HEK293T (cell line): Measurements from ENCODE around the gene POLDIP3.
"Not testable (repeated sequence)": the region's sequence is repeated elsewhere in the genome, so short reads cannot be mapped to it uniquely, and the experiment has no call there.

Experiments used
- CTCF ChIA-PET: fragments of 350-600 bp; formaldehyde crosslinking; extraction: SDS; loops from one replicate; lab custom pipeline; 2021; ENCODE audit warnings: antibody characterized with exemption, inconsistent platforms; lab: Yijun Ruan, JAX
- POLR2A ChIA-PET: fragments of 350-600 bp; formaldehyde crosslinking; extraction: SDS; loops from one replicate; lab custom pipeline; 2020; ENCODE audit warnings: antibody characterized with exemption, inconsistent platforms; lab: Yijun Ruan, JAX
- DNase-seq: peaks from one replicate; pipeline ENCODE4 v3.0.0; 2012; ENCODE audit warnings: mixed read lengths; ENCODE audit errors: extremely low spot score
- ARNT ChIP-seq: fragments of 450-650 bp; IDR thresholded peaks from 2 replicates; pipeline ENCODE4 v1.6.1; 2017; ENCODE audit warnings: mild to moderate bottlenecking
- BHLHE40 ChIP-seq: fragments of 450-650 bp; IDR thresholded peaks from 2 replicates; pipeline ENCODE4 v1.6.1; 2016; ENCODE audit warnings: mild to moderate bottlenecking, moderate library complexity, borderline replicate concordance
- CTBP1 ChIP-seq: fragments of 450-650 bp; IDR thresholded peaks from 2 replicates; pipeline ENCODE4 v1.6.1; 2016; ENCODE audit warnings: borderline replicate concordance
- ELF4 ChIP-seq: fragments of 450-650 bp; IDR thresholded peaks from 2 replicates; pipeline ENCODE4 v1.6.1; 2017; ENCODE audit warnings: antibody characterized with exemption
- FOXA1 ChIP-seq: fragments of 450-650 bp; IDR thresholded peaks from 2 replicates; pipeline ENCODE4 v1.6.1; 2016; ENCODE audit warnings: mild to moderate bottlenecking
- FOXK2 ChIP-seq: fragments of 450-650 bp; IDR thresholded peaks from 2 replicates; pipeline ENCODE4 v1.6.1; 2016; ENCODE audit warnings: mild to moderate bottlenecking
- HDGF ChIP-seq: fragments of 450-650 bp; IDR thresholded peaks from 2 replicates; pipeline ENCODE4 v1.6.1; 2017; ENCODE audit warnings: antibody characterized with exemption, borderline replicate concordance
- L3MBTL2 ChIP-seq: fragments of 450-650 bp; conservative IDR thresholded peaks from 2 replicates; pipeline ENCODE4 v1.6.1; 2016; ENCODE audit warnings: mild to moderate bottlenecking
- LEF1 ChIP-seq: fragments of 450-650 bp; IDR thresholded peaks from 2 replicates; pipeline ENCODE4 v1.6.1; 2017; ENCODE audit warnings: mild to moderate bottlenecking, borderline replicate concordance
- NFRKB ChIP-seq: fragments of 450-650 bp; IDR thresholded peaks from 2 replicates; pipeline ENCODE4 v1.6.1; 2016; ENCODE audit warnings: mild to moderate bottlenecking, moderate library complexity
- TARDBP ChIP-seq: fragments of 450-650 bp; IDR thresholded peaks from 2 replicates; pipeline ENCODE4 v1.6.1; 2016
- TF ChIP-seq, protein P1 (sequence below): fragments of 450-650 bp; IDR thresholded peaks from 2 replicates; pipeline ENCODE4 v1.6.1; 2016

POLDIP3 gene

DNA sequence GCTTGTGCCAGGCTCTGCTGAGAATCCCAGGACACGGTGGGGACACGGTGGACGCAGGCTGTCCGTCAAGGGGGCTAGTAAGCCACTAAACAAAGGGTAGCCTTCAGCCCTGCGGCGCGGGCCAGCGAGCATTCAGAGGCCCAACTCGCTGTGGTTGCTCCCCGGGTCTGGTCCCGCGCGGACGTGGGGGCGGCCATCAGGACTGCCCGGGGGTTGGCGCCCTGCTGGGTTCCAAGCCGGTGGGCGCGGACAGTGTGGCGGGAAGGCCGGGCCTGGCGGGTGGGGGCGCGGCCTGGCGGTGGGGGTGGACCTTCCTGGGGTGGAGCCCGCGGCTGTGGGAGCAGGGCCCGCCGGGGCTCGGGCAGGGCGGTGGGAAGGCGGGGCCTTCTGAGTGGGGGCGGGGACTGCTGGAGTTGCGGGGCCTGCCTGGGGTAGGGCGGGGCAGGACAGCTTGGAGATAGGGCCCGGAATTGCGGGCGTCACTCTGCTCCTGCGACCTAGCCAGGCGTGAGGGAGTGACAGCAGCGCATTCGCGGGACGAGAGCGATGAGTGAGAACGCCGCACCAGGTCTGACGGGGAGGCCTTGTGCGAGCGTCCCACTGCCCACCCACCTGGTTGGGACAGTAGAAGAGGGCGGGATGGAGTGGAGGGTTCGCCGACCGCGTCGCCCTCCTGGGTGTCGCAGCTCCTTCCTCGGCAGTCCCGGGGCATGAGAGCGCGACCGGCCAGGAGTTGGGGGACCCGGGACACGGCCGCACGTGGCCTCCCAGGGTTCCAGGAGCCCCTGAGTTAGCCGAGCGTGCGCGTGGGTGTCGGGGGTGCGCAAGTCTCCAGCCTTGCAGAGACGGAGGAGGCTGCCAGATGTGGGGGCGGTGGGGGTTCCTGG is 61.0 kb downstream of the POLDIP3 start, which contains the start of gene SERHL2:
Gene SERHL2, plus strand, starts transcription at position 482 of the 887 bp plus-strand sequence. Its CDS starts 65 bp downstream, at position 547.
- no peak for TF ChIP-seq CTBP1
- TF ChIP-seq, protein P1, sequence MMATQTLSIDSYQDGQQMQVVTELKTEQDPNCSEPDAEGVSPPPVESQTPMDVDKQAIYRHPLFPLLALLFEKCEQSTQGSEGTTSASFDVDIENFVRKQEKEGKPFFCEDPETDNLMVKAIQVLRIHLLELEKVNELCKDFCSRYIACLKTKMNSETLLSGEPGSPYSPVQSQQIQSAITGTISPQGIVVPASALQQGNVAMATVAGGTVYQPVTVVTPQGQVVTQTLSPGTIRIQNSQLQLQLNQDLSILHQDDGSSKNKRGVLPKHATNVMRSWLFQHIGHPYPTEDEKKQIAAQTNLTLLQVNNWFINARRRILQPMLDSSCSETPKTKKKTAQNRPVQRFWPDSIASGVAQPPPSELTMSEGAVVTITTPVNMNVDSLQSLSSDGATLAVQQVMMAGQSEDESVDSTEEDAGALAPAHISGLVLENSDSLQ, result peak; percentile 74
- DNase-seq, result peak; percentile 86
- ChIA-PET POLR2A (no interaction called here), CTCF (interaction anchor here (0.6 kb wide), 1 partner anchor 43 kb away, joined by 4 read pairs; no protein-coding TSS in a partner anchor)

DNA sequence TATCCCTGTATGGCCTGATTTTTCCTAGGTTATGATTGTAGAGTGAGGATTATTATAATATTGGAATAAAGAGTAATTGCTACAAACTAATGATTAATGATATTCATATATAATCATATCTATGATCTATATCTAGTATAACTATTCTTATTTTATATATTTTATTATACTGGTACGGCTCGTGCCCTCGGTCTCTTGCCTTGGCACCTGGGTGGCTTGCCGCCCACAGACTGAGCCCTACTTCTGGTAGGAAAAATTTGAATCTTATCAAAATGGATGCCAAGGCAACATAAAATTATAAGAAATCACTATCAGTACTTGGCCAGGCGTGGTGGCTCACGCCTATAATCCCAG is 62.4 kb downstream of the POLDIP3 start:
- CTCF ChIA-PET, POLR2A ChIA-PET, DNase-seq: not testable (repeated sequence)

DNA sequence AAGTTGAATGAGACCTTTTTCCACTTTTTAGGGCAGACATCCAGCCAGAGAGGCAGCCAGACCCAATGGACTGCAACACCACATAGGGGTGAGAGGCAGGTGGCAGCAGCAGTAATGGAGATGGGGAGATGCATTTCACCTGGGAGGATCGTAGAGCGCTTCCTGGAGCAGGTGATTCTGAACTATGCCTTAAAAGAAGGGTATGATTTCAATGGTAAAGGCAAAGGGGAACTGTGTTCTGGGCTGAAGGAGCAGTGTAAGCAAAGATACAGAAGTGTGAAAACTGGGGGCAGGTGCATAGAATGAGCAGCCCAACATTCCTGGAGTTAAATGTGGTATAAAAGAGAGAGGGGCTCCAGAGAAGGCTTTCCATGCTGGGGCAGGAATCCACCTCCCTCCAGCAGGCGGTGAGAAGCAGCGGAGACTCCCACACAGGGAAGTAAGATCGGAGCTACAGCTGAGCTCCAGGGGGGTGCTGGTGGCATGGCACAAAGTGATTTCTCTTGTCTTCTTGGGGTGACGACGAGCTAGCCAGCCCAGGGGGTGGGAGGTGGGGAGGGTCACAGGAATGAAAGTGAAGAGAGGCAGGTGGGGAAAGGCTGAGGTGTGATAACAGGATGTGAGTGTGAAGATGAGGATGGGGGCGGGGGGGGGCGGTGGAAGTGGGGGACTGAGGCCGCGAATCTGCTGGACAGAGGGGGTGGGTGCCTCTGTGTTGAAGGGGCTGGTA is 65.2 kb downstream of the POLDIP3 start:
- TF ChIP-seq LEF1 (no peak), FOXA1 (no peak), NFRKB (no peak)
- POLR2A ChIA-PET, result interaction anchor here (0.9 kb wide), 1 partner anchor 34 kb away, joined by 3 read pairs; no protein-coding TSS in a partner anchor

DNA sequence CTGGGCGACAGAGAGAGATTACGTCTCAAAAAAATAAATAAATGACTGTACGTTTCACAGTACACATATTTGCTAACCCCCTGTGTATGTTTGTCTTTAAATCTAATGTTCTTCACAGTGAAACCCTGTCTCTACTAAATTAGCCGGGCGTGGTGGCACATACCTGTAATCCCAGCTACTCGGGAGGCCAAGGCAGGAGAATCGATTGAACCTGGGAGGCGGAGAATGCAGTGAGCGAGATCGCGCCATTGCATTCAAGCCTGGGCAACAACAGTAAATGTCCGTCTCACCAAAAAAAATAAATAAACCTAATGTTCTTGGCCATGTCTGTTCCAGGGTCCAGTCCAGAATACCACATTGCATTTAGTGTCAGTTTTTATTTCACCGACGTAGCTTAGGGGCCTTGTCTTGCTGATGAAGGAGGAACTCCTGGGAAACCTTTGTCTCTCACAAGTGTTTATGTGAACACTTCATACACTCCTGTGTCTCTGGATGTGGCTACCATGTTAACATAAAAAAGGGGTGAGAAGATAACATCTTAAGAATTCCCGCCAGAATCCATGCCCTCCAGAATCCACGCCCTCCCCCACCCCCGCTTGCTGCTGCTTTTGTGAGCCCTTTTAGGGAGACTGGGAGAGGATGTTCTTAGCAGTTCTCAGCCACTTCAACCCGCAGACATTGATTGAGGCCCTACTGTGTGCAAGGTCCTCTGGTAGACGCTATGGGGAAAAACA is 65.9 kb downstream of the POLDIP3 start:
- DNase-seq, result no peak
- ChIA-PET CTCF (no interaction called here), POLR2A (interaction anchor here (1.5 kb wide), 1 partner anchor 66 kb away, joined by 3 read pairs; the partner anchor contains the start of gene POLDIP3)
- no peak for TF ChIP-seq FOXK2
- peak; percentile 39; the same call in 1 of the 2 replicates for TF ChIP-seq L3MBTL2

More for the DNA sequence above, 65.2 kb downstream of the POLDIP3 start:
- DNase-seq, result no peak
- CTCF ChIA-PET, result no interaction called here

DNA sequence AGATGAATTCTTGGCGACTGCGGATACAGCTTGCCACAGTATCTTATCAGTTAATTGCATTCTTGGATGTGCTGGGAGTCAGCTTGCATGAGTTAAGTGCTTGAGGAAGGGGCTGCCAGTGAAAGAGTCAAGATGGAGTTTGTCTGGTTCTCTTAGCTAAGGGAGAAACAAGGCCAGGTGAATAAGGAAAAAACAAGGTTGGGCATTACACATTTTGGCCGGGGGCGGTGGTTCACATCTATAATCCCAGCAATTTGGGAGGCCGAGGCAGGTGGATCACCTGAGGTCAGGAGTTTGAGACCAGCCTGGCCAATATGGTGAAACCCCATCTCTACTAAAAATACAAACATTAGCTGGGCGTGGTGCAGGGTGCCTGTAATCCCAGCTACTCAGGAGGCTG is 66.6 kb downstream of the POLDIP3 start:
- CTCF ChIA-PET, DNase-seq: not testable (repeated sequence)
- POLR2A ChIA-PET, result interaction anchor here (1.5 kb wide), 1 partner anchor 67 kb away, joined by 3 read pairs; the partner anchor contains the start of gene POLDIP3

DNA sequence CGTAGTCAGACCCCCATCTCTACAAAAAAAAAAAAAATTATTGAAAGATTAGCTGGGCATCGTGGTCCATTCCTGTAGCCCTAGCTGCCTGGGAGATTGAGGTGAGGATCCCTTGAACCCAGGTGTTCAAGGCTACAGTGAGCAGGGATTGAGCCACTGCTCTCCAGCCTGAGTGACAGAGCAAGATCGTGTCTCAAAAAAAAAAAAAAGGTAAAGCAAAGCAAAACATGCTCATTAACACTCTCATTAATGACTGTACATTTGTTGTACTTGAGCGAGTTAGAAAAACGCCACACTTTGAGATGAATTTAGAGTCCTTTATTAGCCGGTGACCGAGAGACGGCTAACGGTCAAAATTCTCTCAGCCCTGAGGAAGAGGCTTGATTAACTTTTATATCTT is 67.1 kb downstream of the POLDIP3 start:
- ChIA-PET CTCF (no interaction called here), POLR2A (interaction anchor here (1.5 kb wide), 1 partner anchor 67 kb away, joined by 3 read pairs; the partner anchor contains the start of gene POLDIP3)
- TF ChIP-seq ARNT (no peak), TARDBP (no peak), BHLHE40 (no peak), ELF4 (no peak)
- TF ChIP-seq, protein P1, result no peak; the same call in 1 of the 2 replicates
- no peak for DNase-seq

DNA sequence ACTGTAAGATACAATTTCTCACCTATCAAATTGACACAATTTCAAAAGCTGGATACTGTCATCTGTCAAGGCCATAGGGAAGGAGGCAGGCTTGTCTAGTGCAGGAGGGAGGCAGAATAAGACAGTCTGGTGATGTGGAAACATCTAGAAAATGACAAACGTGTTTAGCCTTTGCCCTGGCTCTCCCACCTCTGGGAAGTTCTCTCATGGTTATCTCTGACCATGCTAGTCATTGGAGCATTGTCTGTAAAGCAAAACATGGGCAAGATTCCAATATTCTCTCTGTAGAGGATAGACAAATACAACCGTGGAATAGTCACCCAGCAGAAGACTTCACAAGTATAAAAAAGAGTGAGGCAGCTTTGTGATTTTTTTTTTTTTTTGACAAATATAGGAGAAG is 70.0 kb downstream of the POLDIP3 start:
- TF ChIP-seq HDGF (no peak), CTBP1 (no peak), NFRKB (no peak), LEF1 (no peak), TARDBP (no peak)
- ChIA-PET POLR2A (no interaction called here), CTCF (no interaction called here)
- DNase-seq, result no peak

DNA sequence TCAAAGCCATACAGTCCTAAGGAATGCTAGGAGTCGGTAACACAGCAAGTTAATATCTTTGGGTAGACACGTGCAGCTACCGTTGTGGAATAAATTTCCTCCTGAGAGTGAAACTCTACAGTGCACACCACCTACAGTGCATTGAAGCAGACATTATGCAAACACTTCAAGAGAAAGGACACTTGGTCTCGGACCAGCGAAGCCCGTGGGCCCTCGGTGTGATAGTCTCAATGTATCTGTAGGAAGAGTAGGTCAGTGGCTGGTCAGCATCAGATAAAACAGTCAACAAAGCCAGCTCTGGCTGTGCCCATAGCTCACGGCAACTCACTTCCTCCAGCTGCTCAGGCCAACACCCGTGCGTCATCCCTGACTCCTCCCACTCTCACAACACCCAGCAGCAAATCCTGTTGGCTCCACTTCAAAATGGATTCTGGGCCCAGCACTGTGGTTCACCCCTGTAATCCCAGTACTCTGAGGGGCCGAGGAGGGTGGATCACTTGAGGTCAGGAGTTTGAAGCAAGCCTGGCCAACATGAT is 75.4 kb downstream of the POLDIP3 start:
- CTCF ChIA-PET, DNase-seq, POLR2A ChIA-PET: not testable (repeated sequence)

DNA sequence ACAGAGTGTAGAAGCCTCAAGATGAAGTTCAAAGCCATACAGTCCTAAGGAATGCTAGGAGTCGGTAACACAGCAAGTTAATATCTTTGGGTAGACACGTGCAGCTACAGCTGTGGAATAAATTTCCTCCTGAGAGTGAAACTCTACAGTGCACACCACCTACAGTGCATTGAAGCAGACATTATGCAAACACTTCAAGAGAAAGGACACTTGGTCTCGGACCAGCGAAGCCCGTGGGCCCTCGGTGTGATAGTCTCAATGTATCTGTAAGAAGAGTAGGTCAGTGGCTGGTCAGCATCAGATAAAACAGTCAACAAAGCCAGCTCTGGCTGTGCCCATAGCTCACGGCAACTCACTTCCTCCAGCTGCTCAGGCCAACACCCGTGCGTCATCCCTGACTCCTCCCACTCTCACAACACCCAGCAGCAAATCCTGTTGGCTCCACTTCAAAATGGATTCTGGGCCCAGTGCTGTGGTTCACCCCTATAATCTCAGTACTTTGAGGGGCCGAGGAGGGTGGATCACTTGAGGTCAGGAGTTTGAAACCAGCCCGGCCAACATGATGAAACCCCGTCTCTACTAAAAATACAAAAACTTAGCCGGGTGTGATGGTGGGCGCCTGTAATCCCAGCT is 77.4 kb downstream of the POLDIP3 start:
- POLR2A ChIA-PET, result interaction anchor here (1.0 kb wide), 1 partner anchor 26 kb away, joined by 3 read pairs; no protein-coding TSS in a partner anchor
- DNase-seq, CTCF ChIA-PET: not testable (repeated sequence)

DNA sequence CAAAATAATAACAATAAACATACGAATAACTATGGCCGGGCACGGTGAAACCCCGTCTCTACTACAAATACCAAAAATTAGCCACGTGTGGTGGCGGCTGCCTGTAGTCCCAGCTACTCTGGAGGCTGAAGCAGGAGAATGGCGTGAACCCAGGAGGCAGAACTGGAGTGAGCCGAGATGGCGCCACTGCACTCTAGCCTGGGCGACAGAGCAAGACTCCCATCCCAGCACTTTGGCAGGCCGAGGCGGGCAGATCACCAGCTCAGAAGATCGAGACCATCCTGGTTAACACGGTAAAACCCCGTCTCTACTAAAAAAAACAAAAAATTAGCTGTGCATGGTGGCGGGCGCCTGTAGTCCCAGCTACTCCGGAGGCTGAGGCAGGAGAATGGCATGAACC is 78.0 kb downstream of the POLDIP3 start:
- CTCF ChIA-PET, DNase-seq: not testable (repeated sequence)
- POLR2A ChIA-PET, result interaction anchor here (1.0 kb wide), 1 partner anchor 26 kb away, joined by 3 read pairs; no protein-coding TSS in a partner anchor
